Stimulated activated CD8-positive, alpha-beta memory T cell treated with anti-CD3 and anti-CD28 coated beads, Interleukin-15, amount 100 ng/mL, for 48 hours (primary cell): ENCODE measurements around the gene MYCBPAP.

ENCODE experiments used
- DNase-seq, 2 donors: peaks; one replicate each; pipeline ENCODE4 v3.0.0-alpha.2; 2020; ENCODE audit warnings: low read depth in 2 of 2

MYCBPAP gene

DNA sequence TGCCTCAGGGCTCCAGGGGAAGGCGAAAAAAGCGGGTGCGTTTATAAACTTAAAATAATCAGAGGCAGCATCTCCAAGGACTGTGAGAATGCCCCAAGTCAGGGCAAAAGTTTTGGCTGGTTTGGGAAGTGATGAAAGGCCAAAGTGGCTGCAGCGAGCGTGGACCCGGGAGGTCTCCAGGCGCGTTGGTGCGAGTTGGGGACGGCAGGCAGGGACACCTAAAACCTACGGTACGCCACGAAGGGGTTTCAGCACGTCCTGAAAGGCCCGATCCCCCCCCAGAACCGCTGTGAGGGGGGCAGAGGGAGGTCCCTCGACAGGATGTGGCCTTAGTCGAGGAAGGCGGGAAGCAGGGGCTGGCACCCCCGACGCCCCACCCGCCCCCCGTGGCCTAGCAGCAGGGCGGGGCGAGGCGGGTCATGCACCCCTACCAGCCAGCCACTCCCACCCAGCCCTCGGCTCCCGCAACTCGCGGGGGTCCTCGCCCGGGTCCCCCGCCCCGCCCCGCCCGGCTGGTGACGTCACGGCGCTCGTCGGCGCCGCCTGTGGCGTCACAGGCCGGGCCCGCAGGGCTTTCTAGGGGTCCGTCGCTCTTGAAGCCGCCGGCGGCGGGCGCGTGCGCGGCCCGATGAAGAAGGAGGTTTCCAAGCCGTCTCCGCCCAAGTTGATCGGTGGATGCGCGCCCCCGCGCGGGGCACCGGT, at the start of gene MYCBPAP:
Gene MYCBPAP, plus strand, starts transcription at position 569 of the 702 bp plus-strand sequence. CDS start 236 bp downstream, outside the sequence.
- DNase-seq, result peak; percentile 45 to 80

GRCh38 chr17:50458701-50459676, 49.2 kb upstream of the MYCBPAP start:
- no peak for DNase-seq

DNA sequence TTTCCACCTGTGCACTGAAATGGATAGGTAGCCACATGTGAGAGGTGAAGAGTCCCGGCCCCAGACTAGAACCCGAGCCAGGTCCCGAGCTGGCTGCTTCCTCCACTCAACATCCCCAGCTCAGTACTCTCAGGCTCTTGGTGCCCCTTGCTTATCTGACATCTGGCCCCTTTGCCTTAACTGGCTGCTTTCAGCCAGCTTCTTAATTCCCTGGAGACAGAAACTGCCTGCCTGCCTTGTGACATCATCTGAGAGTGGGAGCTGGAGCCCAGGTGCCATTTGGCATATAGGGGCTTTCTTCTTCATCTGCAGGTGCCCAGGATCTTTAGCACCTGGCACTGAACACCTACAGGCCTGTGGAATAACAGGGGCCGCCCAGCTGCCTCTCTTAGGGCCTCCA, 48.5 kb upstream of the MYCBPAP start:
- no peak for DNase-seq

DNA sequence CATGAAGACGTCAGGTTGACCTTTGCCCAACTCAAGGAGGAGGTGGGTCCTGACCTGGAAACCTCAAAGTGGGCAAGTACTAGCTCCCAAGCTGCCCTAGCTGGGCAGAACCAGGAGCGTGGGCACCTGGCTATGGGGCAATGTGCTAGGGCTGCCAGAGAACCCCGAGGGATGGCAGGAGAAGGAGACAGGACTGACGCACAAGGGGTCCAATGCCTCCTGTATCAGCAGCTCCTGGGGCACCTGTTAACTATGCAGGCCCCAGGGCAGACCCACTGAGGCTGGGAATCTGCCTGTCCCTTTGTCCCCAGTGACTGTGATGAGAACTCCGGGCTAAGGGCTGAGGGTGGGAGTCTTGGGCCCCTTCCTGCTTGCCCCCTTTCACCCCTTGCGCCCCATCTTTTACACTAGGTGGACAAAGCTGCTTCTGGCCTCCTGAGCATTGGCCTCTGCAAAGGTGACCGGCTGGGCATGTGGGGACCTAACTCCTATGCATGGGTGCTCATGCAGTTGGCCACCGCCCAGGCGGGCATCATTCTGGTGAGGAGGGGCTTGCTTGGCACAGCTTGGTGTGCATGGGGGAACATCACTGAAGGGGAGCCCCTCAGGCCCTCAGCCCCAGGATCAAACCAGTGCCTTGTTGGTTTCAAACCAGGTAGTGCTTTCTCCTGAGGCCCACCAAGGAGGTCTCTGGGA, 47.3 kb upstream of the MYCBPAP start:
- no peak for DNase-seq

DNA sequence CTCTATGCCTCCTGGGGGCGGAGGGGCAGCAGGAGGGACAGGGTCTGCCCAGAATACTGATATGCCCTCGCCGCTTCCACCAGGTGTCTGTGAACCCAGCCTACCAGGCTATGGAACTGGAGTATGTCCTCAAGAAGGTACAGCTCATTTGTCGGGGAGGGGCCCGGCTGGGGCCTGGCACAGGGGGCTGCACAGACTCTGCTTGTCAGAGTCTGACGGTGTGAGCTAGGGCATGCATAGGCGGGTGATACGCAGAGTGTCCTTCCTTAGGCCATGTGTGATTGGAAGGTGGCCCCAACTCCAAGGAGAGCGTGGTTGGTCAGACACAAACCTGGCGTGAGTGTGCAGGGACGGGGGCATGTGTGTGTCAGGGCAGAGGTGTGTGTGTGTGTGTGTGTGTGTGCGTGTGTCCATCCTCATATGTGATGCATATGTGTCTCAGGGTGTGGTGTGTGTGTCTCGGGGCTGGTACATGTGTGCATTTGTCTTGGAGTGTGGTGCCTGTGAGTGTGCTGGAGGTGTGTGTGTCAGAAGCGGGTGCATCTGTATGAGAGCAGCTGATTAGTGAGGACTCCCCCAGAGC, 46.6 kb upstream of the MYCBPAP start:
- DNase-seq, result no peak

DNA sequence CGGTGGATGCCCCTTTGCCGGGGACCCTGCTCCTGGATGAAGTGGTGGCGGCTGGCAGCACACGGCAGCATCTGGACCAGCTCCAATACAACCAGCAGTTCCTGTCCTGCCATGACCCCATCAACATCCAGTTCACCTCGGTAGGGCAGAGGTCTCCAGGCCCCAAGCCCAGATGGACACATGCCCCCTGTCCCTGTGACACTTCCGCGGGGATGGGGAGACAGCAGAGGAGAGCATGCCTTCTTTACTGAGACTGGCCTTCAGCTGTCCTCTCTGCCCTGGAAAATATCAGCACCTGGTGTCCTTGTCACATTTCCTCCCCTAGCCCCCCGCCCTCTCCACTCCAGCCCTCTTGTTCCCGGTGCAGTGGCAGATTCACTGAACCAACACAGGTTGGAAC, 45.8 kb upstream of the MYCBPAP start:
- no peak for DNase-seq

- DNase-seq, result no peak
These were observed 44.1 kb upstream of the MYCBPAP start for GRCh38 chr17:50464121-50464520.

GRCh38 chr17:50464736-50465135, 43.5 kb upstream of the MYCBPAP start:
- no peak for DNase-seq

GRCh38 chr17:50465171-50465570, 43.1 kb upstream of the MYCBPAP start:
- no peak for DNase-seq

- no peak for DNase-seq
These were observed 42.6 kb upstream of the MYCBPAP start for GRCh38 chr17:50465635-50466034.

GRCh38 chr17:50466371-50467113, 41.7 kb upstream of the MYCBPAP start:
- no peak for DNase-seq

- DNase-seq, result no peak
These were observed 41.0 kb upstream of the MYCBPAP start for GRCh38 chr17:50467114-50467854.

DNA sequence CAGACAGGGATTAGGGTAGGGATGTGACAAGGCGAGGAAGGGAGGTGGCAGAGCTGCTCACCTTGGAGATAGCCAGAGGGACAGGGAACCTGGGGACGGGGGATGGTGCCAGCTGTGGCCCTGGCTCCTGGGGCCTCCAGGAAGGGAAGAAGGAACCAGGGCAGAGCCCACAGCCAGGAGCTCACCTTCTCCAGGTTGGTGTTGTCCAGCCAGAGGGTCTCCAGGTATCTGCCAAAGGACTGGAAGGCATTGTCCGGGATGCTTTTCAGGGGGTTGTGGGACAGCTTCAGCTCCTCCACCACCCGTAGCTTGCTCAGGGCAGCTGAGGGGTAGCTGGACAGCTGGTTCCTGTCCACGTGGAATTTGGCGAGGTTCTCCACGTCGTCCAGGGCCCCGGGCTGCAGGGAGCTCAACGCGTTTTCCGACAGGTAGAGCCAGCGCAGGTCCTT, 40.4 kb upstream of the MYCBPAP start:
- no peak for DNase-seq

DNA sequence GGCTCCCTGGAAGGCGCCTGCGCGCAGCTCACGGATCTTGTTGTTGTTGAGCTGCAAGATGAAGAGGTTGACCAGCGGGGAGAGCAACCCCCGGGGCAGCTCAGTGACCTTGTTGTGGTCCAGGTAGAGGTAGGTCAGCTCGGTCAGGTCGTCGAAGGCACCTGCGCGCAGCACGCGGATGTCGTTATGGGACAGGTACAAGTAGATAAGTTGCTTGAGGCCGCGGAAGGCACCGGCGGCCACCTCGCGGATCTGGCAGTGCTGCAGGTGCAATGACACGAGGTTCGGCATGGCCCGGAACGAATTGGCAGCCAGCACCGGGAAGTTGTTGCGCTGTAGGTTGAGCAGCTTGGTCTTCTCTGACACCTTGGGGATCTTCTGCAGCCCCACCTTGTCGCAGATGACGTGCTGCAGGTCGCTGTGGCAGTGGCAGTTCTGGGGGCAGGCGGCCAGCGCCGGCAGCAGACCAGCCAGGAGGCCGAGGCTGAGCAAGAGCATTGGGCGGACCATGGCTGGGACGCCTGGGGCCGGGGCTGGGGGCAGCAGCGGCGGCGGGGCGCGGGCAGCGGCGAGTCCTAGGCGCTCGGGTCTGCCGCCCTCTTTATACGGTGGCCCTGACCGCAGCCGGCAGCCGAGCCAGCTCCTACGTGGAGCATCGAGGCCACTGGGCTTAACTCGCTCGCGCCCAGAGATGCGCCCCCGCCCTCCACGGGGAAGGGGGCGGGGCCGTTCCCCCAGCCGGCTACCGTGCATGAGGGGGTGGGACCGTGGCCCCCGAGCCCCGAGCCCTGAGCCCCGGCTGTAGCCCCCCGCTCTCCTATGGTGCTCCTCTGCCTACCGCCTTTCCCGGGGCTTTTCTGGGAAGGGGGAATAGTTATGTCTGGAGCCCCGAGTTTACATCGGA, 39.7 kb upstream of the MYCBPAP start, which contains the start of gene CHAD:
Gene CHAD, minus strand, starts transcription at position 577 of the 904 bp plus-strand sequence. Its CDS starts 67 bp downstream, at position 510.
- no peak for DNase-seq

- DNase-seq, result no peak
These were observed 39.0 kb upstream of the MYCBPAP start for GRCh38 chr17:50469208-50469605.

DNA sequence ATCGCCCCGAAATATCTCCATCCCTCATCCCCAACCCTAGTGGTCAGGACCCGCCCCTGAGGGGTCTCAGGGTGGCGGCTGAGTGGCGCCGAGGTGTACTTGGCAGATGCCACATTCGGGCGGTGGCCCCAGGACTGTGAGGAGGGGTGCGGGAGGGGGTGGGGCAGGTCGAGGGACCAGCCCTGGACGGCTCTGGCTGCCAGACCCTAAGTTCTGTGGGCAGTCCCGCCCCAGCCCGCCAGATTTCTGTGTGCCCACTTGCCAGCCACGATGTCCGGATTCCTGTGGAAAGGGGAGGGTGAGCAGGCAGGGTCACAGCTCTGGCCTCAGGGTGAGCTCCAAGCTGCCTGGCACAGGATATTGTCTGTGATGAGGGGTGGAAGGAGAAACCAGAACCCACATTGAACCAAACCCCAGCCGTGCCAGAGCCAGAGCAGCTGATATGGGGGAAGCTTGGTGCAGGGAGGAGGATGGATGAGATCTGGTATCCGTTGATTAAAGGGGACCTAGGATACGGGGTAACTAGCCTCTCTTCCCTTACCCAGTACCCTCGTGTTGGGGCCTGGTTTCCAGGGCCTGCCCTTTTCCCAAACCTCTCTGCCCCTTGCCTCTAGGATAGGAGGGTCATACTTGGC, 38.5 kb upstream of the MYCBPAP start:
- DNase-seq, result no peak

- no peak for DNase-seq
These were observed 37.8 kb upstream of the MYCBPAP start for GRCh38 chr17:50470426-50470825.
